K562 (cell line): Measurements from ENCODE around the gene OR5K2. TPM values are rescaled to one million over a fixed set of nuclear protein-coding genes. Genes with fewer than 3 reads are reported as not detected.

Source experiments
- ATAC-seq: fragments of 200-7000 bp; cut with Tn5 transposase; 3 replicates; pipeline ENCODE4 v1.9.1; 2020; ENCODE audit warnings: moderate library complexity
- BruUV-seq: library from RNA; stranded (reverse); fragments of 400-500 nt; replicated peaks from 2 replicates; lab custom pipeline; 2021; lab: Mats Ljungman, UMichigan
- CTCF ChIA-PET: fragments of 300-600 bp; formaldehyde crosslinking; extraction: SDS; loops from one replicate; lab custom pipeline; 2021; ENCODE audit warnings: low intra/inter-chr PET ratio; lab: Yijun Ruan, JAX
- POLR2A ChIA-PET: fragments of 300-600, 350-650 bp; sonication (Branson Sonifier 250); formaldehyde crosslinking; extraction: SDS; loops from one replicate; lab custom pipeline; 2021; ENCODE audit warnings: antibody characterized with exemption, inconsistent platforms; lab: Yijun Ruan, JAX
- DNase-seq, 4 experiments: peaks; one replicate each; pipeline versions ENCODE4 v3.0.0 to v3.0.0-alpha.2; 2011 to 2018; ENCODE audit warnings: low spot score in 3 of 4, mixed read lengths in 3 of 4; ENCODE audit errors: extremely low read depth in 1 of 4
- FAIRE-seq: peaks from 2 replicates; lab custom pipeline; 2011; peaks lifted over from hg19 to GRCh38; lab: Jason Lieb, UNC
- H2AFZ ChIP-seq: 2 replicates; pipeline ENCODE4 v1.6.0; 2011; ENCODE audit warnings: low read depth, low read length, control low read depth, inconsistent platforms
- H3K27ac ChIP-seq: fragments of 200-600 bp; 3 replicates; pipeline ENCODE4 v1.8.0; 2011; ENCODE audit warnings: low read depth, mild to moderate bottlenecking, control low read depth, inconsistent platforms, low read length, moderate library complexity, mixed read lengths; ENCODE audit errors: extremely low read depth
- H3K27me3 ChIP-seq, 2 experiments: fragments of 300-600 bp in 1 of 2; 2 replicates in 1 of 2; 3 replicates in 1 of 2; pipeline versions ENCODE4 v1.6.0 to v1.8.0; 2011; ENCODE audit warnings: inconsistent platforms in 2 of 2, low read length in 2 of 2, mild to moderate bottlenecking in 1 of 2, mixed read lengths in 1 of 2, moderate library complexity in 1 of 2; ENCODE audit not compliant: control insufficient read depth in 2 of 2, insufficient read depth in 2 of 2
- H3K36me3 ChIP-seq: fragments of 300-600 bp; 3 replicates; pipeline ENCODE4 v1.8.0; 2011; ENCODE audit warnings: mild to moderate bottlenecking, low read length, inconsistent platforms; ENCODE audit not compliant: control insufficient read depth, insufficient read depth
- H3K4me1 ChIP-seq, 2 experiments: fragments of 200-600 bp in 1 of 2; replicated peaks in 1 of 2; 2 replicates in 1 of 2; 3 replicates in 1 of 2; pipeline versions ENCODE4 v1.5.1 to v1.8.0; 2011; ENCODE audit warnings: inconsistent platforms in 2 of 2, low read length in 2 of 2, mild to moderate bottlenecking in 1 of 2, mixed read lengths in 1 of 2, moderate library complexity in 1 of 2; ENCODE audit not compliant: control insufficient read depth in 2 of 2, insufficient read depth in 2 of 2
- H3K4me2 ChIP-seq: 2 replicates; pipeline ENCODE4 v1.6.1; 2011; ENCODE audit warnings: low read length, control low read depth, inconsistent platforms, mixed read lengths; ENCODE audit not compliant: insufficient read depth
- H3K4me3 ChIP-seq: fragments of 200-600 bp; sonication (generic), shearing (Covaris generic); 2 replicates; pipeline ENCODE4 v1.5.1; 2016; ENCODE audit warnings: control low read depth, inconsistent platforms
- H3K79me2 ChIP-seq: fragments of 200-600 bp; 3 replicates; pipeline ENCODE4 v1.8.0; 2011; ENCODE audit warnings: low read length, inconsistent platforms; ENCODE audit not compliant: control insufficient read depth, insufficient read depth
- H3K9ac ChIP-seq, 2 experiments: 2 replicates each; pipeline versions ENCODE4 v1.6.0 to v1.6.1; 2011; ENCODE audit warnings: low read depth in 2 of 2, low read length in 2 of 2, control low read depth in 1 of 2, inconsistent platforms in 1 of 2, mild to moderate bottlenecking in 1 of 2, mixed read lengths in 1 of 2; ENCODE audit not compliant: insufficient read depth in 1 of 2
- H3K9me1 ChIP-seq: one replicate; pipeline ENCODE4 v1.6.0; 2011; ENCODE audit warnings: inconsistent platforms, mild to moderate bottlenecking, low read length, moderate library complexity; ENCODE audit not compliant: control insufficient read depth, insufficient read depth
- H3K9me3 ChIP-seq: replicated peaks from 2 replicates; pipeline ENCODE4 v1.5.1; 2011; ENCODE audit warnings: low read depth, low read length, inconsistent platforms; ENCODE audit not compliant: control insufficient read depth, insufficient read depth
- H4K20me1 ChIP-seq: replicated peaks from 2 replicates; pipeline ENCODE4 v1.6.1; 2011; ENCODE audit warnings: low read length, inconsistent platforms, mixed read lengths; ENCODE audit not compliant: control insufficient read depth, insufficient read depth
- CHD4 ChIP-seq: fragments of 200-600 bp; sonication (generic); IDR thresholded peaks from 3 replicates; pipeline ENCODE4 v1.6.1; 2012; ENCODE audit warnings: low read depth, mild to moderate bottlenecking, mixed read lengths, low read length, inconsistent platforms; ENCODE audit not compliant: insufficient read depth, insufficient replicate concordance, poor library complexity, severe bottlenecking
- WGBS: fragments of 100-300 bp; shearing (Covaris generic); methylation state at CpG from one replicate; pipeline ENCODE4 v1.1.6; 2016; ENCODE audit warnings: low coverage, mixed read lengths; ENCODE audit not compliant: insufficient coverage; ENCODE audit errors: missing lambda C conversion rate; 5-methylcytosine and 5-hydroxymethylcytosine counted together
- in situ Hi-C: fragments of 300-500 bp; cut with MboI; formaldehyde crosslinking; loops from 4 replicates; pipeline ENCODE4 v1.15.0; 2018; ENCODE audit warnings: inconsistent platforms, mixed read lengths
- intact Hi-C: fragments of 100-400 bp; cut with micrococcal nuclease; formaldehyde crosslinking; loops from 2 replicates; pipeline ENCODE4 v1.14.2; 2022
- polyA plus RNA-seq, 8 experiments: library from polyadenylated mRNA; depleted of rRNA in 4 of 8; stranded (reverse) in 5 of 8; unstranded in 3 of 8; fragments of >200 nt; fragmentation: Nextera tagmentation in 2 of 8; fragmentation: Illumina TruSeq in 1 of 8; extraction: Ambion mirVana in 2 of 8; extraction: Trizol in 1 of 8; gene quantifications; 2 replicates each; pipeline versions ENCODE4 v1.2.1 to v1.2.3, GENCODE V29; 2011 to 2014; ENCODE audit warnings: inconsistent platforms in 1 of 8, missing spikeins in 1 of 8
- total RNA-seq, 7 experiments: library from RNA; depleted of rRNA in 6 of 7; stranded (reverse); fragments of >200 nt in 6 of 7; fragmentation: Illumina TruSeq in 2 of 7; extraction: Trizol in 2 of 7; gene quantifications; 2 replicates each; pipeline versions ENCODE4 v1.2.1 to v1.2.3, GENCODE V29; 2011 to 2021; ENCODE audit warnings: low replicate concordance in 1 of 7
- TF ChIP-seq, protein P1 (sequence below), 2 experiments: IDR thresholded peaks in 1 of 2; conservative IDR thresholded peaks in 1 of 2; 2 replicates each; pipeline ENCODE4 v1.6.1; 2016; ENCODE audit warnings: low read depth in 2 of 2, mild to moderate bottlenecking in 1 of 2, missing compliant biosample characterization in 1 of 2, missing genetic modification characterization in 1 of 2, moderate library complexity in 1 of 2

OR5K2 gene
- total and polyA plus RNA-seq, 9 of the 15 experiments (the other 6 are each of a cell fraction or from before 2014, with no cell fraction given), result not detected

- H3K4me3 ChIP-seq, result no peak overlapping the region
- FAIRE-seq, result peak; percentile 23
- WGBS, result 10% methylated on average over 5 of the region's 5 CpGs
- H3K27ac ChIP-seq, result no peak overlapping the region
- peak overlapping the region; percentile 70 for H2AFZ ChIP-seq
- no peak for DNase-seq
- TF ChIP-seq, protein P1, sequence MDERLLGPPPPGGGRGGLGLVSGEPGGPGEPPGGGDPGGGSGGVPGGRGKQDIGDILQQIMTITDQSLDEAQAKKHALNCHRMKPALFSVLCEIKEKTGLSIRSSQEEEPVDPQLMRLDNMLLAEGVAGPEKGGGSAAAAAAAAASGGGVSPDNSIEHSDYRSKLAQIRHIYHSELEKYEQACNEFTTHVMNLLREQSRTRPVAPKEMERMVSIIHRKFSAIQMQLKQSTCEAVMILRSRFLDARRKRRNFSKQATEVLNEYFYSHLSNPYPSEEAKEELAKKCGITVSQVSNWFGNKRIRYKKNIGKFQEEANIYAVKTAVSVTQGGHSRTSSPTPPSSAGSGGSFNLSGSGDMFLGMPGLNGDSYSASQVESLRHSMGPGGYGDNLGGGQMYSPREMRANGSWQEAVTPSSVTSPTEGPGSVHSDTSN (CRISPR knock-in tag; IDR thresholded peaks at IDR 0.05; ENCODE audit: low read depth), result no peak
- TF ChIP-seq, protein P1 (tag; conservative IDR thresholded peaks at IDR 0.05; ENCODE audit: low read depth), result 0 out of 2 replicates have a peak, but pooled peaks have one; percentile 32
- no peak for TF ChIP-seq CHD4
- H3K4me1 ChIP-seq, result peaks cover 6 to 9% of the 10 kb centered on the region in 2 experiments; a peak in 3 of 5 replicates
- intact Hi-C loops (no loop called here), in situ Hi-C loops (no loop called here)
- H3K9me1 ChIP-seq, result no peaks in the 10 kb centered on the region
- peak overlapping the region in 1 of 2 experiments; percentile 12; a peak in 1 of 4 replicates for H3K9ac ChIP-seq
- ATAC-seq, result peak; percentile 72
- H3K36me3 ChIP-seq, result no peaks in the 10 kb centered on the region
- H3K27me3 ChIP-seq, result no peaks in the 10 kb centered on the region
- no peaks in the 10 kb centered on the region for H4K20me1 ChIP-seq
- CTCF ChIA-PET, result no interaction called here
- H3K79me2 ChIP-seq, result no peaks in the 10 kb centered on the region
- peak overlapping the region; percentile 52 for H3K4me2 ChIP-seq
- POLR2A ChIA-PET, result interaction anchor here (0.6 to 1.1 kb wide), 3 partner anchors 9 to 1244 kb away, joined by 3 read pairs; partner anchors contain the start of gene CLDND1
- H3K9me3 ChIP-seq, result no peaks in the 10 kb centered on the region
- BruUV-seq, result no TSS peak
Measured at GRCh38 chr3:98532275-98532637, 34.8 kb downstream of the OR5K2 start.
